Measurements from ENCODE around the gene FBXL15. TPM values are rescaled to one million over a fixed set of nuclear protein-coding genes. Genes with fewer than 3 reads are reported as not detected.

FBXL15 gene
- polyA plus RNA-seq, 1 donor (not counting 4 experiments of a cell fraction or from before 2014, with no cell fraction given) = 3.1 TPM

- no peaks in the 10 kb centered on the region for H3K4me1 ChIP-seq (ENCODE audit: control insufficient read depth, extremely low read depth, insufficient read depth, low read length)
- no peak overlapping the region for H3K9ac ChIP-seq (ENCODE audit: control insufficient read depth, extremely low read depth, insufficient read depth, low read length)
- dilution Hi-C loops (cut with MboI; ENCODE audit: extremely low pct_ligation_motif_present, low sequenced_read_pairs) = no loop called here
- H3K9me1 ChIP-seq (ENCODE audit: control insufficient read depth, extremely low read depth, insufficient read depth, low read length) = no peaks in the 10 kb centered on the region
- FAIRE-seq = no peak
- no peaks in the 10 kb centered on the region for H3K27me3 ChIP-seq (ENCODE audit: control insufficient read depth, extremely low read depth, insufficient read depth, low read length)
- H3K27ac ChIP-seq (ENCODE audit: control insufficient read depth, insufficient read depth, low read length) = no peak overlapping the region
- H2AFZ ChIP-seq (ENCODE audit: control insufficient read depth, low read length) = no peak overlapping the region
- TF ChIP-seq CTCF (optimal IDR thresholded peaks at IDR 0.05 in 1 of 3, IDR thresholded peaks at IDR 0.05 in 1 of 3, conservative IDR thresholded peaks at IDR 0.05 in 1 of 3; ENCODE audit: extremely low read depth in 1 of 3, insufficient read depth in 2 of 3, low read length in 3 of 3) = no peak
- H3K36me3 ChIP-seq (ENCODE audit: control insufficient read depth in 2 of 2, extremely low read depth in 1 of 2, insufficient read depth in 2 of 2, low read length in 2 of 2) = peaks cover 29 to 44% of the 10 kb centered on the region in 2 experiments
- H3K79me2 ChIP-seq (ENCODE audit: control insufficient read depth, insufficient read depth, low read length) = no peaks in the 10 kb centered on the region
- no peak overlapping the region for H3K4me2 ChIP-seq (ENCODE audit: control insufficient read depth, extremely low read depth, insufficient read depth, low read depth, low read length)
- no peak overlapping the region for H3K4me3 ChIP-seq (ENCODE audit: control insufficient read depth in 2 of 3, extremely low read depth in 1 of 3, insufficient read depth in 2 of 3, low read depth in 1 of 3, low read length in 3 of 3)
- no peaks in the 10 kb centered on the region for H3K9me3 ChIP-seq (ENCODE audit: control insufficient read depth, low read depth, low read length)
- DNase-seq (ENCODE audit: low read depth, low spot score) = no peak
- no peaks in the 10 kb centered on the region for H4K20me1 ChIP-seq (ENCODE audit: control insufficient read depth, extremely low read depth, insufficient read depth, low read length)
Measured at GRCh38 chr10:102376901-102377300, 43.7 kb upstream of the FBXL15 start.

GRCh38 chr10:102379383-102379782 is 41.3 kb upstream of the FBXL15 start:
- dilution Hi-C loops (cut with MboI; ENCODE audit: extremely low pct_ligation_motif_present, low sequenced_read_pairs) = no loop called here
- no peak for FAIRE-seq

More at GRCh38 chr10:102379383-102379782, 41.3 kb upstream of the FBXL15 start:
- H2AFZ ChIP-seq (ENCODE audit: control insufficient read depth, low read length) = no peak overlapping the region
- no peaks in the 10 kb centered on the region for H3K79me2 ChIP-seq (ENCODE audit: control insufficient read depth, insufficient read depth, low read length)
- no peaks in the 10 kb centered on the region for H3K9me3 ChIP-seq (ENCODE audit: control insufficient read depth, low read depth, low read length)
- H3K36me3 ChIP-seq (ENCODE audit: control insufficient read depth in 2 of 2, extremely low read depth in 1 of 2, insufficient read depth in 2 of 2, low read length in 2 of 2) = peaks cover 33 to 51% of the 10 kb centered on the region in 2 experiments
- H3K9ac ChIP-seq (ENCODE audit: control insufficient read depth, extremely low read depth, insufficient read depth, low read length) = no peak overlapping the region
- no peak overlapping the region for H3K27ac ChIP-seq (ENCODE audit: control insufficient read depth, insufficient read depth, low read length)
- H3K27me3 ChIP-seq (ENCODE audit: control insufficient read depth, extremely low read depth, insufficient read depth, low read length) = no peaks in the 10 kb centered on the region
- DNase-seq (ENCODE audit: low read depth, low spot score) = no peak
- H3K4me3 ChIP-seq (ENCODE audit: control insufficient read depth in 2 of 3, extremely low read depth in 1 of 3, insufficient read depth in 2 of 3, low read depth in 1 of 3, low read length in 3 of 3) = no peak overlapping the region
- no peak overlapping the region for H3K4me2 ChIP-seq (ENCODE audit: control insufficient read depth, extremely low read depth, insufficient read depth, low read depth, low read length)
- H4K20me1 ChIP-seq (ENCODE audit: control insufficient read depth, extremely low read depth, insufficient read depth, low read length) = no peaks in the 10 kb centered on the region
- H3K9me1 ChIP-seq (ENCODE audit: control insufficient read depth, extremely low read depth, insufficient read depth, low read length) = no peaks in the 10 kb centered on the region
- H3K4me1 ChIP-seq (ENCODE audit: control insufficient read depth, extremely low read depth, insufficient read depth, low read length) = no peaks in the 10 kb centered on the region
- no peak for TF ChIP-seq EZH2 (IDR thresholded peaks at IDR 0.05; ENCODE audit: low read length)
- TF ChIP-seq CTCF (optimal IDR thresholded peaks at IDR 0.05 in 1 of 3, IDR thresholded peaks at IDR 0.05 in 1 of 3, conservative IDR thresholded peaks at IDR 0.05 in 1 of 3; ENCODE audit: extremely low read depth in 1 of 3, insufficient read depth in 2 of 3, low read length in 3 of 3) = no peak

Measured in keratinocyte (primary cell).